GM23338 (cell line): ENCODE data around the gene ENOSF1. TPM values are rescaled to one million over a fixed set of nuclear protein-coding genes. Genes with fewer than 3 reads are reported as not detected.

Experiments used
- ATAC-seq: fragments of 200-7000 bp; cut with Tn5 transposase; 3 replicates; pipeline ENCODE4 v1.9.1; 2020
- DNase-seq: peaks from one replicate; pipeline ENCODE4 v3.0.0-alpha.2; 2015; ENCODE audit warnings: low spot score
- H2AFZ ChIP-seq: fragments of 200-600 bp; sonication (generic); 2 replicates; pipeline ENCODE4 v1.8.0; 2016; ENCODE audit warnings: antibody characterized with exemption, mild to moderate bottlenecking, moderate library complexity
- H3F3A ChIP-seq: fragments of 200-600 bp; sonication (generic); replicated peaks from 2 replicates; pipeline ENCODE4 v1.8.0; 2017; ENCODE audit warnings: antibody characterized with exemption, mixed run types, low read depth
- H3K27ac ChIP-seq: fragments of 200-600 bp; sonication (generic); 2 replicates; pipeline ENCODE4 v1.6.1; 2016; ENCODE audit warnings: low read depth
- H3K27me3 ChIP-seq: fragments of 200-600 bp; sonication (generic); 2 replicates; pipeline ENCODE4 v1.8.0; 2016; ENCODE audit warnings: mild to moderate bottlenecking, mixed run types, moderate library complexity; ENCODE audit not compliant: insufficient read depth
- H3K36me3 ChIP-seq: fragments of 200-600 bp; sonication (generic); 2 replicates; pipeline ENCODE4 v1.8.0; 2016; ENCODE audit warnings: mild to moderate bottlenecking; ENCODE audit not compliant: insufficient read depth
- H3K4me1 ChIP-seq: fragments of 200-600 bp; sonication (generic); 2 replicates; pipeline ENCODE4 v1.8.0; 2016; ENCODE audit warnings: mild to moderate bottlenecking, moderate library complexity; ENCODE audit not compliant: insufficient read depth
- H3K4me2 ChIP-seq: fragments of 200-600 bp; sonication (generic); 2 replicates; pipeline ENCODE4 v1.7.1; 2017; ENCODE audit warnings: mixed run types
- H3K4me3 ChIP-seq: fragments of 200-600 bp; sonication (generic); 2 replicates; pipeline ENCODE4 v1.6.1; 2016; ENCODE audit warnings: mixed run types
- H3K79me2 ChIP-seq: fragments of 200-600 bp; sonication (generic); replicated peaks from 2 replicates; pipeline ENCODE4 v1.8.0; 2017; ENCODE audit warnings: mild to moderate bottlenecking; ENCODE audit not compliant: insufficient read depth
- H3K9me2 ChIP-seq: fragments of 200-600 bp; sonication (generic); 2 replicates; pipeline ENCODE4 v1.8.0; 2017; ENCODE audit not compliant: insufficient read depth
- H4K20me1 ChIP-seq: fragments of 200-600 bp; sonication (generic); replicated peaks from 2 replicates; pipeline ENCODE4 v1.8.0; 2017; ENCODE audit warnings: mild to moderate bottlenecking; ENCODE audit not compliant: insufficient read depth
- H3K27ac Mint-ChIP-seq: 2 replicates; pipeline ENCODE4 v1.8.0; 2020; ENCODE audit warnings: inconsistent platforms, mild to moderate bottlenecking, moderate library complexity, mixed read lengths
- H3K27me3 Mint-ChIP-seq: 3 replicates; pipeline ENCODE4 v1.8.0; 2022; ENCODE audit warnings: low read depth, mild to moderate bottlenecking, moderate library complexity, mixed read lengths, inconsistent platforms; ENCODE audit not compliant: insufficient read depth, poor library complexity
- H3K36me3 Mint-ChIP-seq: 3 replicates; pipeline ENCODE4 v1.8.0; 2021; ENCODE audit warnings: low read depth, mild to moderate bottlenecking, inconsistent platforms, moderate library complexity, mixed read lengths
- H3K4me1 Mint-ChIP-seq: 3 replicates; pipeline ENCODE4 v1.8.0; 2020; ENCODE audit warnings: mild to moderate bottlenecking, inconsistent platforms, mixed read lengths
- H3K4me3 Mint-ChIP-seq: 3 replicates; pipeline ENCODE4 v1.8.0; 2021; ENCODE audit warnings: moderate library complexity, mild to moderate bottlenecking, inconsistent platforms, mixed read lengths
- H3K9me3 Mint-ChIP-seq: 3 replicates; pipeline ENCODE4 v1.8.0; 2020; ENCODE audit warnings: moderate library complexity, mild to moderate bottlenecking, inconsistent platforms, mixed read lengths
- CREB1 ChIP-seq: fragments of 250-450 bp; sonication (Bioruptor Pico); IDR thresholded peaks from 2 replicates; pipeline ENCODE4 v1.5.0; 2020; ENCODE audit warnings: low read depth, mild to moderate bottlenecking, moderate library complexity
- EZH2 ChIP-seq: fragments of 200-600 bp; sonication (generic); IDR thresholded peaks from one replicate; pipeline ENCODE4 v1.8.0; 2017; ENCODE audit warnings: antibody characterized with exemption, mild to moderate bottlenecking, low read depth; ENCODE audit not compliant: unreplicated experiment
- EZH2phosphoT487 ChIP-seq: fragments of 200-600 bp; sonication (generic); IDR thresholded peaks from one replicate; pipeline ENCODE4 v1.8.1; 2018; ENCODE audit warnings: antibody characterized with exemption; ENCODE audit not compliant: unreplicated experiment
- POLR2AphosphoS5 ChIP-seq: IDR thresholded peaks from 2 replicates; pipeline ENCODE4 v1.6.1; 2016; ENCODE audit warnings: antibody characterized with exemption, low read depth
- STAT1 ChIP-seq: IDR thresholded peaks from one replicate; pipeline ENCODE4 v1.6.1; 2016; ENCODE audit warnings: antibody characterized with exemption; ENCODE audit not compliant: unreplicated experiment
- polyA plus RNA-seq: library from polyadenylated mRNA; unstranded; fragments of >200 nt; fragmentation: Nextera tagmentation; extraction: Ambion mirVana; gene quantifications from 2 replicates; pipeline ENCODE4 v1.2.1, GENCODE V29; 2016
- total RNA-seq: library from RNA; depleted of rRNA; stranded (reverse); fragments of >200 nt; shearing (Covaris generic); gene quantifications from 2 replicates; pipeline ENCODE4 v1.2.3, GENCODE V29; 2014
- TF ChIP-seq, protein P1 (sequence below), 2 experiments: fragments of 200-600 bp in 1 of 2; sonication (generic) in 1 of 2; conservative IDR thresholded peaks; 2 replicates each; pipeline versions ENCODE4 v1.5.1 to v1.6.1; 2016 to 2017; ENCODE audit warnings: antibody characterized with exemption in 2 of 2, low read depth in 2 of 2, mild to moderate bottlenecking in 2 of 2, moderate library complexity in 1 of 2

Gene ENOSF1
- total and polyA plus RNA-seq, 2 experiments from 2014 or later, result 30.1 to 36.4 TPM

DNA sequence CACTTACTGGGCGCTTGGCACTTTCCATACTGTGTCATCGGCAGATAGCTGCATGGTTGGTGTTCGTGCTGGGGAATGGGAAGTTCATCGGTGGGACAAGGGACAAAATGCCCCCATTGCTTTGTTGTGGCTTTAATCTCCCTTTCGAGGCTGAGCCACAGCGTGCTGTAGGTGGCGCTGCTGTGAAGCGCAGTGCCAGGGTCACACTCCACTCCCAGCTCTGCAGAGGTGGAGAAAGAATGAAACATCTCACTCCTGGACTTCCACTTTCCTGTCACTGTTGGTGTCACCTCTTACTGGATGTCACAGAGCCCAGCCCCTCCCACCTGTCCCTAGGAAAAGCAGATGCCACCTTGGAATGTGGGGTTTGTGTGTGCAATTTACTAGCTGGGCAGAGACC lies 46.3 kb downstream of the ENOSF1 start:
- H3K27ac ChIP-seq, result no peak overlapping the region
- peaks cover 21% of the 10 kb centered on the region for H3K79me2 ChIP-seq
- Mint-ChIP-seq H3K4me3 (no peak overlapping the region), H3K27ac (no peak overlapping the region), H3K27me3 (peaks cover 11% of the 10 kb centered on the region), H3K9me3 (peaks cover 26% of the 10 kb centered on the region), H3K36me3 (peaks cover 77% of the 10 kb centered on the region), H3K4me1 (peaks cover 2% of the 10 kb centered on the region; the same call in 2 of the 3 replicates)
- H3K4me1 ChIP-seq, result no peaks in the 10 kb centered on the region
- peaks cover 27% of the 10 kb centered on the region; the same call in 1 of the 2 replicates for H3K36me3 ChIP-seq
- ATAC-seq, result peak; percentile 87
- H3K27me3 ChIP-seq, result no peaks in the 10 kb centered on the region
- TF ChIP-seq CREB1 (CRISPR knock-in tag) (no peak), POLR2AphosphoS5 (no peak), EZH2phosphoT487 (no peak)
- TF ChIP-seq, protein P1, sequence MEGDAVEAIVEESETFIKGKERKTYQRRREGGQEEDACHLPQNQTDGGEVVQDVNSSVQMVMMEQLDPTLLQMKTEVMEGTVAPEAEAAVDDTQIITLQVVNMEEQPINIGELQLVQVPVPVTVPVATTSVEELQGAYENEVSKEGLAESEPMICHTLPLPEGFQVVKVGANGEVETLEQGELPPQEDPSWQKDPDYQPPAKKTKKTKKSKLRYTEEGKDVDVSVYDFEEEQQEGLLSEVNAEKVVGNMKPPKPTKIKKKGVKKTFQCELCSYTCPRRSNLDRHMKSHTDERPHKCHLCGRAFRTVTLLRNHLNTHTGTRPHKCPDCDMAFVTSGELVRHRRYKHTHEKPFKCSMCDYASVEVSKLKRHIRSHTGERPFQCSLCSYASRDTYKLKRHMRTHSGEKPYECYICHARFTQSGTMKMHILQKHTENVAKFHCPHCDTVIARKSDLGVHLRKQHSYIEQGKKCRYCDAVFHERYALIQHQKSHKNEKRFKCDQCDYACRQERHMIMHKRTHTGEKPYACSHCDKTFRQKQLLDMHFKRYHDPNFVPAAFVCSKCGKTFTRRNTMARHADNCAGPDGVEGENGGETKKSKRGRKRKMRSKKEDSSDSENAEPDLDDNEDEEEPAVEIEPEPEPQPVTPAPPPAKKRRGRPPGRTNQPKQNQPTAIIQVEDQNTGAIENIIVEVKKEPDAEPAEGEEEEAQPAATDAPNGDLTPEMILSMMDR (conservative IDR thresholded peaks at IDR 0.05; ENCODE audit: low read depth in 2 of 2), result peak; percentile 71 to 89
- no peak overlapping the region for H3K4me3 ChIP-seq
- peaks cover 4% of the 10 kb centered on the region; the same call in 1 of the 2 replicates for H3K9me2 ChIP-seq
- peak; percentile 61 for DNase-seq
- no peak overlapping the region for H3K4me2 ChIP-seq
- 0 out of 2 replicates have a peak, but pooled peaks cover 5% of the 10 kb centered on the region for H3F3A ChIP-seq
- peaks cover 15% of the 10 kb centered on the region for H4K20me1 ChIP-seq
- no peak overlapping the region for H2AFZ ChIP-seq

DNA sequence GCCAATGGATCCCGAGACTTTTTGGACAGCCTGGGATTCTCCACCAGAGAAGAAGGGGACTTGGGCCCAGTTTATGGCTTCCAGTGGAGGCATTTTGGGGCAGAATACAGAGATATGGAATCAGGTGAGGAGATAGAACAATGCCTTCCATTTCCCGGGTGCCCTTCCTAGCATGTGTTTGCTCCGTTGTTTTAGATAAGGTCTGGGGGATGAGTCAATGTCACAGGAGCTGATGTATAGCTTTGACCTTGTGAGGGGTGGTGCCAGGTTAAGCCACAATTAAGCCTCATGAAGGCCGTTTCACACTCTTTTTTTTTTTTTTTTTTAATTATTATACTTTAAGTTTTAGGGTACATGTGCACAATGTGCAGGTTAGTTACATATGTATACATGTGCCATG lies 50.2 kb downstream of the ENOSF1 start:
- H3K4me3 Mint-ChIP-seq, result no peak overlapping the region
- TF ChIP-seq STAT1 (no peak), EZH2 (no peak), POLR2AphosphoS5 (no peak)
- TF ChIP-seq, protein P1 (conservative IDR thresholded peaks at IDR 0.05; ENCODE audit: low read depth in 2 of 2), result no peak
- Histone ChIP-seq H3K27me3 (no peaks in the 10 kb centered on the region), H3K36me3 (peaks cover 13% of the 10 kb centered on the region), H4K20me1 (peaks cover 8% of the 10 kb centered on the region; the same call in 1 of the 2 replicates), H3K79me2 (peaks cover 43% of the 10 kb centered on the region), H3K4me2 (no peak overlapping the region), H2AFZ (no peak overlapping the region), H3K4me3 (no peak overlapping the region), H3K9me2 (peaks cover 4% of the 10 kb centered on the region; the same call in 1 of the 2 replicates), H3K27ac (no peak overlapping the region), H3F3A (peaks cover 11% of the 10 kb centered on the region), H3K4me1 (0 out of 2 replicates have a peak, but pooled peaks cover 4% of the 10 kb centered on the region)
- ATAC-seq (no peak), DNase-seq (no peak)
- H3K9me3 Mint-ChIP-seq, result peaks cover 23% of the 10 kb centered on the region
- H3K36me3 Mint-ChIP-seq, result peaks cover 69% of the 10 kb centered on the region
- peaks cover 12% of the 10 kb centered on the region for H3K27me3 Mint-ChIP-seq
- no peak overlapping the region for H3K27ac Mint-ChIP-seq
- peaks cover 16% of the 10 kb centered on the region for H3K4me1 Mint-ChIP-seq
